Parathyroid adenoma (tissue), 2 donors: ENCODE data around the gene MYO18B.

Source experiments
- H2AFZ ChIP-seq: fragments of 300-600 bp; sonication (generic); one replicate; pipeline ENCODE4 v1.7.0; 2017; ENCODE audit warnings: antibody characterized with exemption, mild to moderate bottlenecking
- H3K27ac ChIP-seq: fragments of 300-600 bp; sonication (generic); one replicate; pipeline ENCODE4 v1.7.0; 2017
- H3K27me3 ChIP-seq: fragments of 300-600 bp; sonication (generic); one replicate; pipeline ENCODE4 v1.7.0; 2017; ENCODE audit warnings: low read length; ENCODE audit not compliant: control insufficient read depth, insufficient read depth
- H3K36me3 ChIP-seq: fragments of 300-600 bp; sonication (generic); one replicate; pipeline ENCODE4 v1.7.0; 2017; ENCODE audit warnings: low read length; ENCODE audit not compliant: control insufficient read depth, insufficient read depth
- H3K4me1 ChIP-seq: fragments of 300-600 bp; sonication (generic); one replicate; pipeline ENCODE4 v1.7.0; 2017; ENCODE audit warnings: control low read depth
- H3K4me2 ChIP-seq: fragments of 300-600 bp; sonication (generic); one replicate; pipeline ENCODE4 v1.7.0; 2017; ENCODE audit warnings: low read length
- H3K4me3 ChIP-seq: fragments of 300-600 bp; sonication (generic); one replicate; pipeline ENCODE4 v1.7.0; 2017; ENCODE audit warnings: low read depth, low read length
- H3K79me2 ChIP-seq: fragments of 300-600 bp; sonication (generic); one replicate; pipeline ENCODE4 v1.7.0; 2017; ENCODE audit warnings: control low read depth
- H3K9ac ChIP-seq: fragments of 300-600 bp; sonication (generic); one replicate; pipeline ENCODE4 v1.7.0; 2017; ENCODE audit warnings: mild to moderate bottlenecking
- H3K9me3 ChIP-seq: fragments of 300-600 bp; sonication (generic); one replicate; pipeline ENCODE4 v1.7.0; 2017; ENCODE audit warnings: low read length; ENCODE audit not compliant: control insufficient read depth
- TF ChIP-seq, protein P1 (sequence below): fragments of 300-600 bp; sonication (generic); IDR thresholded peaks from one replicate; pipeline ENCODE4 v1.7.0; 2017; ENCODE audit warnings: antibody characterized with exemption, mild to moderate bottlenecking
- donor health status: primary hyperparathyroidism.

The MYO18B gene

DNA sequence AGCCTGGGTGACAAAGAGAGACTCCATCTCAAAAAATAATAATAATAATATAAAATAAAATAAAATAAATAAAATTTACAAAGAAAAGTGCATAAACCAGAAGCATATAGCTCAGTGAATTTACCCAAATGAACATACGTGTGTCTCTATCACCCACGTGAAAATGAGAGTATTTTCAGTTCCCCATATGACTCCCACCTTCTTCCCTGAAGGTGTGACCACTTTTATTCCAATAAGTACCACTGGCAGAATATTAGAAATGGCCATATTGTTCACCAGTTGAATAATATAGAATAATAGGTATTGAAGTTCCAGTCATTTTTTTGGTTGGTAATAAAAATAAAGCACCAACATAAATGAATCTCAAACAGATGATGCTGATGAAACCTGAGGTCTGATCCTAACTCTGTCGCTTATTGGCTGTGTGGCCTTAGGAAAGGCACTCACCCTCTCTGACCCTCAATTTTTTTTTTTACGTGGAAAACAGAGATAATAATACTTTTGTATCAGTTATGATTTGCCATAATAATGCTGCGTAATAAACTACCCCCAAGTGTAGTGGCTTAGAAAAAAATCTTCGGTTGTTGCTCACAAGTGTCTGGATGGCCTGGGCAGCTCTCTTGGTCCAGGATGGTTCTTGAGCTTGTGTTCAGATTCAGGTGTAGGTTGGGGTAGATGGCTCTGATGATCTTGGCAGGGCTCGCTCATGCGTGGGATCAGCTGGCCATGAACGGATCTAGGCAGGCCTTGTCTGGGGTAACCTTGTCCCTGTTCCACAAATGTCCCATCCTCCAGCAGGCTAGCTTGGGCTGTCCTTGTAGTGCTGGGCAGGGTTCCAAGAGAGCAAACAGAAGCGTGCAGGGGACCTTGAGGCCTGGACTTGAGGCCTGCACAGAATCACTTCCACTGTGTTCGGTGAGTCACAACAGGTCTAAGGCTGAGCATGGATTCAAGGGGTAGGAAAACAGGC, 88.1 kb downstream of the MYO18B start:
- no peaks in the 10 kb centered on the region for H3K79me2 ChIP-seq
- H3K9me3 ChIP-seq = no peaks in the 10 kb centered on the region
- no peaks in the 10 kb centered on the region for H3K36me3 ChIP-seq
- no peaks in the 10 kb centered on the region for H3K4me1 ChIP-seq
- H2AFZ ChIP-seq = no peak overlapping the region
- no peaks in the 10 kb centered on the region for H3K27me3 ChIP-seq
- H3K4me3 ChIP-seq = no peak overlapping the region
- no peak overlapping the region for H3K4me2 ChIP-seq
- no peak overlapping the region for H3K27ac ChIP-seq
- TF ChIP-seq, protein P1, sequence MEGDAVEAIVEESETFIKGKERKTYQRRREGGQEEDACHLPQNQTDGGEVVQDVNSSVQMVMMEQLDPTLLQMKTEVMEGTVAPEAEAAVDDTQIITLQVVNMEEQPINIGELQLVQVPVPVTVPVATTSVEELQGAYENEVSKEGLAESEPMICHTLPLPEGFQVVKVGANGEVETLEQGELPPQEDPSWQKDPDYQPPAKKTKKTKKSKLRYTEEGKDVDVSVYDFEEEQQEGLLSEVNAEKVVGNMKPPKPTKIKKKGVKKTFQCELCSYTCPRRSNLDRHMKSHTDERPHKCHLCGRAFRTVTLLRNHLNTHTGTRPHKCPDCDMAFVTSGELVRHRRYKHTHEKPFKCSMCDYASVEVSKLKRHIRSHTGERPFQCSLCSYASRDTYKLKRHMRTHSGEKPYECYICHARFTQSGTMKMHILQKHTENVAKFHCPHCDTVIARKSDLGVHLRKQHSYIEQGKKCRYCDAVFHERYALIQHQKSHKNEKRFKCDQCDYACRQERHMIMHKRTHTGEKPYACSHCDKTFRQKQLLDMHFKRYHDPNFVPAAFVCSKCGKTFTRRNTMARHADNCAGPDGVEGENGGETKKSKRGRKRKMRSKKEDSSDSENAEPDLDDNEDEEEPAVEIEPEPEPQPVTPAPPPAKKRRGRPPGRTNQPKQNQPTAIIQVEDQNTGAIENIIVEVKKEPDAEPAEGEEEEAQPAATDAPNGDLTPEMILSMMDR = no peak
- no peak overlapping the region for H3K9ac ChIP-seq

DNA sequence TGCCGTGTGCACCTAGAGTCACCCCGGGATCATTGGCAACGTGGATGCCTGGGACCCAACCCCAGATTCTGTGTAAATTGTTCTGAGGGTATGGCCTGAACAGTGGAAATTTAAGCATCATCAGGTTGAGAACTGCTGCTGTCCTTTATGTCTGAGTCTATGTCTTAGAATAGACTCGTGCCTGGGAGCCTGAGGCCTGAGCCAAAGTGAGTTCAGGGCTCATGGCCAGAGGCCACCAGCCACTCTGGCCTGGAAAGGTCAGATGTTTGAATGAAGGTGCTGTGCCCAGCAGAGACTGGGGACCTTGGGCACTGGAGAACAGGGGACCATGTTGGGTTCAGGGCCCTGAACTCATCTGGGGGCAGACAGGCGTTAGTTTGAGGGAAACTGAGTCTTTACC, 91.1 kb downstream of the MYO18B start:
- no peak overlapping the region for H3K9ac ChIP-seq

DNA sequence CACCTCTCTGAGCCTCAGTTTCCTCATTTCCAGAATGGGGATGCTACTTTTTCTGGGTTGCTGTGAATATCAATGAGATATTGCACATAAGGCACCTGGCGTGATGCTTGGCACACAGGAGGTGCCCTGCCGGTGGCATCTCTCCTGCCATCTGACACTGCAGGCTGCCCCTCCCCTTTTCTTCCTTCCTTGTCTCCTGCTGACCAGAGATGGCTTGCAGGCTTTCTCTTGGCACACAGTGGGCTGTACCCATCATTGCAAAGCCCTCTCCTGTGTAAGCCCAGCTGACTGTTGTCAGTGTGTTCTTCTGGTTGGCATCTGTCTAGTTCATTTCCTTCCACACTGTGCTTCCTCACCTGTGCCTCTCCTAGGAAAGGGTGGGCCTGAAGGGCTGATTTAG, 91.7 kb downstream of the MYO18B start:
- Histone ChIP-seq H3K36me3 (no peaks in the 10 kb centered on the region), H3K79me2 (no peaks in the 10 kb centered on the region), H3K27me3 (no peaks in the 10 kb centered on the region), H3K4me1 (no peaks in the 10 kb centered on the region), H3K27ac (no peak overlapping the region), H2AFZ (no peak overlapping the region), H3K4me3 (no peak overlapping the region), H3K9me3 (no peaks in the 10 kb centered on the region), H3K4me2 (no peak overlapping the region), H3K9ac (no peak overlapping the region)
- TF ChIP-seq, protein P1 = no peak

More for the DNA sequence above, 91.1 kb downstream of the MYO18B start:
- H3K36me3 ChIP-seq = no peaks in the 10 kb centered on the region
- H2AFZ ChIP-seq = no peak overlapping the region
- H3K79me2 ChIP-seq = no peaks in the 10 kb centered on the region
- no peaks in the 10 kb centered on the region for H3K27me3 ChIP-seq
- no peak overlapping the region for H3K4me3 ChIP-seq
- no peaks in the 10 kb centered on the region for H3K4me1 ChIP-seq
- no peak overlapping the region for H3K27ac ChIP-seq
- H3K9me3 ChIP-seq = no peaks in the 10 kb centered on the region
- H3K4me2 ChIP-seq = no peak overlapping the region
- TF ChIP-seq, protein P1 = no peak

- Histone ChIP-seq H3K4me3 (no peak overlapping the region), H3K4me1 (no peaks in the 10 kb centered on the region), H2AFZ (no peak overlapping the region), H3K27ac (no peak overlapping the region), H3K79me2 (no peaks in the 10 kb centered on the region), H3K36me3 (no peaks in the 10 kb centered on the region), H3K9ac (no peak overlapping the region), H3K4me2 (no peak overlapping the region), H3K9me3 (no peaks in the 10 kb centered on the region), H3K27me3 (no peaks in the 10 kb centered on the region)
- TF ChIP-seq, protein P1 = no peak
Measured at GRCh38 chr22:25834490-25834889, 92.5 kb downstream of the MYO18B start.
